Activated T-cell treated with anti-CD3 and anti-CD28 coated beads, Interleukin-2, amount 50 U/mL, for 1 hour (primary cell): ENCODE measurements around the gene MOGAT3.

ENCODE experiments used
- DNase-seq: peaks from one replicate; pipeline ENCODE4 v3.0.0-alpha.2; 2020

Gene MOGAT3

DNA sequence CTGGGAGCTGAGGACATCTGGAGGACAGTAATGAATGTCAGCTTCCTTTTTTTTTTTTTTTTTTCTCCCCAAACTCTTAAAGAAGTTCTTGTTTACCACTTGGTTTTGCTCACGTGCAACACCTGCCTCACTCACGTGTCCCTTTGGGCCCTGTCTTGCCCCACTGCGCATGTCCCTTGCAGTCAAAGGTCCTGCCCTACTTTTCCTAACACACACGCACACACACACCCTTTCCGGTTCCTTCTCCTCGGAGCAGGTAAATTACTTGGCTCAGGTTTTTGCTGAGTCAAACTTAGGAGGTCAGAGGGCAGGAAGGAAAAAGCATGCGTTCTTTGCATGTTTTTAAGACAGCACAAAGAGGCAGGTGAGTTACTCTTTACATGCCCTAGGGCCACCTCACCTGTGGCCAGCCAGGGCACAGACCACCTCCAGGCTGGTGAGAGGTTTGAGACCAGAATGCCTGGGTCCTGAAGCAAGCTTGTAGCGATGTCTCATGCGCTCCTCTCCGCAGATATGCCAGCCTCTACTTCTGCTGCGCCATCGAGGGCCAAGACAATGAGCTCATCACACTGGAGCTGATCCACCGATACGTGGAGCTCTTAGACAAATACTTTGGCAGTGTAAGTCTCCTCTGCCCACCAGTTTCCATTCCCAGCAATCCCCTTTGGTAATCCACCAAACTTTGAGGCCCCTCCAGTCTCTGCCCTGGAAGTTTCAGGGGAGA, 43.8 kb downstream of the MOGAT3 start:
- no peak for DNase-seq

GRCh38 chr7:101156277-101156676, 44.6 kb downstream of the MOGAT3 start:
- DNase-seq = no peak

GRCh38 chr7:101155303-101155702, 45.5 kb downstream of the MOGAT3 start:
- DNase-seq = no peak

DNA sequence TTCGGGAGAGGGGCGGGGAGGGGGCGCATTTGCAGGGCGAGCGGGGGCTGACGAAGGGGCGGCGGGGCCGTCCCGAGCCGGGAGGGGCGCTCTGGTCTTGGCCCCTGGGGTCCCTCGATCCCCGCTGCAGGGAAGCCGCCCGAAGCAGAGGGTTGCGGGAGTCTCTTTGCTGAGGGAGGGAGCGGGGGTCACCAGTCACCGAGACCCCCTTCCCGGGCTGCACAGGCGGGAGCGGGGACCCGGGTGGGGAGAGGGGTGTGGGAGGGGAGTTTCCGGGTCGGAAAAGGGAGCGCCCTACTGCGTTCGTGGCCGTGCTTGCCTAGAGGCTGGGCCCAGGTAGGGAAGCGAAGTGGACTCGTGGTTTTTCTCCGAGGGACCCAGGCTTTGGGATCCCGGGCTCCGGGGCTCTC, 46.1 kb downstream of the MOGAT3 start:
- no peak for DNase-seq

DNA sequence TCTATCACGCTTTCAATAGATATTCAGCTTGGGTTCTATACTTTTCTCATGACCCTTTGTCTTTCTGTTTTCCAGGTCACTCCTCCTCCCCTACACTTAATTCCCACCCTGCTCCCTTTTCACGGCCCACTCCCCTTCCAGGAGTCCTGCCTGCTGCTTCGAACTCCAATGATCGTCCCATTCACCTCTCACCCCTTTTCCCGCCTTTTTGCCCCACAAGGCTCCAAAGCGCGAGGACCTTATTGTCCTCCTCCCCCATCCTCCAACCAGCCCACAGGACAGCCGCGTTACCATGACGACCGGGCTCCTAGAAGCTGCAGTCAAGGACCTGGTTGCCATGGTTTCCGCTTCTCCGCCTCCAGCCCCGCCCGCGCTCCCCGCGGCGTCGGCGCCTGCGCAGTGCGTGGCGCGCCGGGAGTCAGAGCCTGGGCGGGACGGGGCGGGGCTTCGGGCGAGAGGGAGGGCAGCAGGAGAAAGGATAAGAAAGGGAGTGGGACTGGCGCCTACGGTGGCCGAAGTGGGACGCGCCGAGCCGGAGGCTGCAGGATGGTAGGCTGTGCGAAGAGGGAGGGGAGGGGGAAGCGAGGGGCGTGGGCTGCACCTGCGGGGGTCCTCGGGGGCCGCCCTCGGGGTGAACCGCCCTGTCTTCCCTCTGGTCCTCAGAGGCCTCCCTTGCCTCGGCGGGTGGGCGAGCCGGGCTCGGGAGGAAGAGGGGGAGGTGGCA, 46.7 kb downstream of the MOGAT3 start, which contains the start of gene AP1S1:
AP1S1 (plus strand) TSS at position 508 of the 724 bp plus-strand sequence; CDS start at position 547, 39 bp downstream.
- DNase-seq = peak; percentile 92

- DNase-seq = no peak
These were observed 48.8 kb downstream of the MOGAT3 start for GRCh38 chr7:101151908-101152651.
